Naive thymus-derived CD4-positive, alpha-beta T cell (primary cell): ENCODE data around the gene CXXC5. TPM values are rescaled to one million over a fixed set of nuclear protein-coding genes. Genes with fewer than 3 reads are reported as not detected.
"Not testable (repeated sequence)": the region's sequence is repeated elsewhere in the genome, so short reads cannot be mapped to it uniquely, and the experiment has no call there.

Experiments
- ATAC-seq: fragments of 150-1000 bp; cut with Tn5 transposase; 2 replicates; pipeline ENCODE4 v1.10.0; 2021; ENCODE audit warnings: mild to moderate bottlenecking, moderate library complexity
- CTCF ChIA-PET: fragments of 350-600 bp; sonication (Branson Sonifier 250); formaldehyde crosslinking; loops from one replicate; lab custom pipeline; 2021; ENCODE audit warnings: antibody characterized with exemption; lab: Charles Lee
- POLR2A ChIA-PET: fragments of 350-600 bp; sonication (Branson Sonifier 250); formaldehyde crosslinking; loops from one replicate; lab custom pipeline; 2021; ENCODE audit warnings: antibody characterized with exemption, inconsistent platforms; lab: Charles Lee
- DNase-seq, 9 donors: peaks; one replicate each; pipeline versions ENCODE4 v3.0.0 to v3.0.0-alpha.2; 2020 to 2022; ENCODE audit warnings: mixed read lengths in 1 of 9
- H3K27ac ChIP-seq: one replicate; pipeline ENCODE4 v1.7.0; 2013; ENCODE audit warnings: mild to moderate bottlenecking, low read depth, low read length, moderate library complexity
- H3K27me3 ChIP-seq, 2 donors: one replicate each; pipeline ENCODE4 v1.7.0; 2013; ENCODE audit warnings: low read length in 2 of 2, mild to moderate bottlenecking in 2 of 2, moderate library complexity in 2 of 2; ENCODE audit not compliant: control insufficient read depth in 2 of 2, insufficient read depth in 2 of 2
- H3K36me3 ChIP-seq, 3 experiments: 1 replicate in 2 of 3; 2 replicates in 1 of 3; pipeline ENCODE4 v1.7.0; 2013; ENCODE audit warnings: low read length in 3 of 3, mild to moderate bottlenecking in 3 of 3, moderate library complexity in 1 of 3; ENCODE audit not compliant: insufficient read depth in 3 of 3, control insufficient read depth in 2 of 3
- H3K4me1 ChIP-seq, 2 donors: one replicate each; pipeline ENCODE4 v1.7.0; 2013; ENCODE audit warnings: low read length in 2 of 2, mild to moderate bottlenecking in 2 of 2, moderate library complexity in 1 of 2; ENCODE audit not compliant: control insufficient read depth in 2 of 2, insufficient read depth in 2 of 2
- H3K4me3 ChIP-seq: 2 replicates; pipeline ENCODE4 v1.7.0; 2013; ENCODE audit warnings: mild to moderate bottlenecking, low read length
- H3K9me3 ChIP-seq, 3 experiments: 1 replicate in 2 of 3; 2 replicates in 1 of 3; pipeline ENCODE4 v1.7.0; 2013; ENCODE audit warnings: low read length in 3 of 3; ENCODE audit not compliant: control insufficient read depth in 2 of 3
- H3K27ac Mint-ChIP-seq, 9 donors: one replicate each; pipeline ENCODE4 v1.8.0; 2020 to 2022; ENCODE audit warnings: mixed read lengths in 9 of 9, mild to moderate bottlenecking in 8 of 9, moderate library complexity in 5 of 9, inconsistent platforms in 2 of 9
- H3K27me3 Mint-ChIP-seq, 5 donors: one replicate each; pipeline ENCODE4 v1.8.0; 2021 to 2022; ENCODE audit warnings: mixed read lengths in 5 of 5, mild to moderate bottlenecking in 1 of 5
- H3K36me3 Mint-ChIP-seq, 5 donors: one replicate each; pipeline ENCODE4 v1.8.0; 2020 to 2022; ENCODE audit warnings: mixed read lengths in 5 of 5, mild to moderate bottlenecking in 3 of 5, inconsistent platforms in 1 of 5
- H3K4me1 Mint-ChIP-seq, 7 donors: one replicate each; pipeline ENCODE4 v1.8.0; 2020 to 2022; ENCODE audit warnings: mixed read lengths in 7 of 7, mild to moderate bottlenecking in 3 of 7, inconsistent platforms in 1 of 7
- H3K4me3 Mint-ChIP-seq, 10 donors: one replicate each; pipeline ENCODE4 v1.8.0; 2020 to 2022; ENCODE audit warnings: mild to moderate bottlenecking in 10 of 10, mixed read lengths in 10 of 10, moderate library complexity in 6 of 10, inconsistent platforms in 2 of 10
- H3K9me3 Mint-ChIP-seq, 11 donors: one replicate each; pipeline ENCODE4 v1.8.0; 2020 to 2022; ENCODE audit warnings: mixed read lengths in 11 of 11, mild to moderate bottlenecking in 4 of 11, inconsistent platforms in 1 of 11, moderate library complexity in 1 of 11
- intact Hi-C, 2 donors: fragments of 100-400 bp; cut with micrococcal nuclease; formaldehyde crosslinking; loops; one replicate each; pipeline ENCODE4 v1.15.1; 2023
- polyA plus RNA-seq, 2 donors: library from polyadenylated mRNA; unstranded; fragments of 300-500 nt; fragmentation: Illumina TruSeq; gene quantifications; one replicate each; pipeline ENCODE4 v1.2.3, GENCODE V29; 2021
- total RNA-seq, 6 experiments: library from RNA in 5 of 6; stranded (reverse) in 5 of 6; gene quantifications; 1 replicate in 5 of 6; 2 replicates in 1 of 6; pipeline ENCODE4 v1.2.3 and lab custom pipeline; 2021 to 2026

The CXXC5 gene
- total and polyA plus RNA-seq, 7 experiments from 2014 or later: 0.73 to 21.4 (median 2.2) TPM

DNA sequence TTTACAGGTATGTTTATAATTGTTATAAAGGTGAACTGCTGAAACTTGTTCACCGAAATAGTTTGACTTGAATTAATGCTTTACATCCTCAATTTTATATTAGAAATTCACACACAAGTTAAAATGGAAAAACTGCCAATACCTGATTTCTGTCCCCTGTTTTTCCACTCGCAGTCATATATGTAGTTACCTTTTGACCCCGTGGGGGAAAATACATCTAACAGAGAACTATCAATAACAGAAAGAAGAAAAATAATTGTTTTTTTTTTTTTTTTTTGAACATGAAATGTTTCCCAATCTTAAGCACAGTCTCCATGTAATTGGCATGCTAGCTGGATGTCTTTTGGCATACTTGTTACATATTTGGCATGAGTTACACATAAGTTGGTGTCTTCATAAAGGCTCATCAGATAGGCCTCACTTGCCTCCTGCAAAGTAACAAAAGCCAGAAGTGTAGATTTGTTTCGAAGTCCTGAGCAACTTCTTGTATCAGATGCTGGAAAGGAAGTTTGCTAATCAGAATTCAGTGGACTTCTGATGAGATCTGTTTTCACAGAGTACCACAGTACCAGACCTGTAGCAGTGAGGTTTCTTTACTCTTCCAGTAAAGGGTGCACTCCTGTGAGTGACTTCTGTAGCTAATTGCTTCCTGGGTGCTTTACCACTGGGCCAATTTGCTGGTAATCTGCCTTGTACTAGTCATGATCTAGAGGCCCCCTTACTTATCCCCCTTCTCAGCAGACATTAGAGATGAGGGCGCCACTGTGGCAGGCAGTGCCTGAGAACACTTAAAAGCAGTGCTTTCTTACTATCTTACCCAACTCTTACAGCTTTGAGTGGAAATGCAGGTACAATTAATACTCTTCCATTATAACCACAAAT lies 36.2 kb upstream of the CXXC5 start:
- DNase-seq: no peak
- no peaks in the 10 kb centered on the region for H3K27me3 ChIP-seq
- ChIA-PET CTCF (interaction anchor here (0.6 to 1.4 kb wide), 3 partner anchors 11 to 189 kb away, joined by 3 to 9 read pairs (median 3); no protein-coding TSS in a partner anchor), POLR2A (interaction anchor here (1.2 kb wide), 1 partner anchor 46 kb away, joined by 3 read pairs; no protein-coding TSS in a partner anchor)
- H3K9me3 ChIP-seq: no peaks in the 10 kb centered on the region
- H3K4me3 ChIP-seq: no peak overlapping the region
- H3K4me1 ChIP-seq: peaks cover 0 to 4% of the 10 kb centered on the region in 2 donors
- Mint-ChIP-seq H3K4me1 (peaks cover 7 to 48% (median 30%) of the 10 kb centered on the region in 7 donors), H3K4me3 (no peak overlapping the region), H3K27me3 (no peaks in the 10 kb centered on the region), H3K36me3 (peaks cover 0 to 4% (median 2%) of the 10 kb centered on the region in 5 donors), H3K27ac (peak overlapping the region in 8 of 9 donors; percentile 7 to 75 (median 56)), H3K9me3 (no peaks in the 10 kb centered on the region)
- H3K27ac ChIP-seq: no peak overlapping the region
- peaks cover 0 to 23% (median 6%) of the 10 kb centered on the region in 3 experiments for H3K36me3 ChIP-seq
- intact Hi-C loops: loop anchor here (5.0 kb wide), 1 partner anchor 35 kb away; no protein-coding TSS in a partner anchor
- ATAC-seq: no peak

DNA sequence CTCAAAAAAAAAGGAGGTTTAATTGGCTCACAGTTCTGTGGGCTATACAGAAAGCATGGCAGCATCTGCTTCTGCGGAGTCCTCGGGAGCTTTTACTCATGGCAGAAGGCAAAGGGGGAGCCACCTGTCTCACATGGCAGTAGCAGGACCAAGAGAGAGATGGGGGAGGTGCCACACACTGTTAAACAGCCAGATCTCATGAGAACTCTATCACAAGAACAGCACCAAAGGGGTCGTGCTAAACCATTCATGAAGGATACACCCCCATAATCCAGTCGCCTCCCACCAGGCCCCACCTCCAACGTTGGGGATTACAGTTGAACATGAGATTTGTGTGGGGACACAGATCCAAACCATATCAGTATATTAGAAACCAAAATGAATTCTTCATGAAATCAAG lies 28.3 kb upstream of the CXXC5 start:
- Histone ChIP-seq H3K36me3 (peaks cover 4 to 68% (median 4%) of the 10 kb centered on the region in 3 experiments), H3K4me3 (no peak overlapping the region), H3K4me1 (no peaks in the 10 kb centered on the region), H3K9me3 (no peaks in the 10 kb centered on the region), H3K27ac (no peak overlapping the region), H3K27me3 (no peaks in the 10 kb centered on the region)
- Mint-ChIP-seq H3K4me3 (no peak overlapping the region), H3K27me3 (no peaks in the 10 kb centered on the region), H3K36me3 (peaks cover 0 to 41% (median 19%) of the 10 kb centered on the region in 5 donors), H3K4me1 (peaks cover 3 to 14% (median 8%) of the 10 kb centered on the region in 7 donors), H3K9me3 (no peaks in the 10 kb centered on the region), H3K27ac (peak overlapping the region in 3 of 9 donors; percentile 25 to 60 (median 54))
- DNase-seq (no peak), ATAC-seq (no peak)
- intact Hi-C loops: no loop called here
- ChIA-PET POLR2A (interaction anchor here (1.0 kb wide), 1 partner anchor 102 kb away, joined by 3 read pairs; no protein-coding TSS in a partner anchor), CTCF (interaction anchor here (0.7 to 1.8 kb wide), 2 partner anchors 12 to 145 kb away, joined by 4 to 9 read pairs; no protein-coding TSS in a partner anchor)

- ChIA-PET POLR2A (interaction anchor here (0.7 kb wide), 1 partner anchor 13 kb away, joined by 3 read pairs; no protein-coding TSS in a partner anchor), CTCF (interaction anchor here (0.6 to 0.9 kb wide), 3 partner anchors 51 to 140 kb away, joined by 3 read pairs; partner anchors contain the start of gene UBE2D2)
- H3K9me3 ChIP-seq, H3K27ac ChIP-seq, ATAC-seq, intact Hi-C loops, H3K27ac Mint-ChIP-seq, H3K4me3 ChIP-seq, H3K4me1 Mint-ChIP-seq, H3K9me3 Mint-ChIP-seq, H3K4me1 ChIP-seq, H3K4me3 Mint-ChIP-seq, H3K27me3 Mint-ChIP-seq, DNase-seq, H3K27me3 ChIP-seq: not testable (repeated sequence)
- peaks cover 10 to 79% (median 15%) of the 10 kb centered on the region in 3 experiments for H3K36me3 ChIP-seq
- peaks cover 0 to 37% (median 23%) of the 10 kb centered on the region in 5 donors for H3K36me3 Mint-ChIP-seq
These were observed 22.8 kb upstream of the CXXC5 start for GRCh38 chr5:139625398-139625797.

GRCh38 chr5:139630855-139631254 lies 17.3 kb upstream of the CXXC5 start:
- no peak overlapping the region for H3K4me3 ChIP-seq
- Mint-ChIP-seq H3K9me3 (no peaks in the 10 kb centered on the region), H3K4me3 (no peak overlapping the region), H3K4me1 (peaks cover 13 to 28% (median 21%) of the 10 kb centered on the region in 7 donors), H3K27me3 (no peaks in the 10 kb centered on the region), H3K27ac (peak overlapping the region in 4 of 9 donors; percentile 33 to 74 (median 46)), H3K36me3 (peaks cover 0 to 20% (median 12%) of the 10 kb centered on the region in 5 donors)
- H3K4me1 ChIP-seq: peaks cover 9 to 11% of the 10 kb centered on the region in 2 donors
- ChIA-PET CTCF (interaction anchor here (1.7 to 4.6 kb wide), 3 partner anchors 10 to 136 kb away, joined by 9 to 51 read pairs (median 21); no protein-coding TSS in a partner anchor), POLR2A (interaction anchor here (0.7 to 1.6 kb wide), 2 partner anchors 56 to 71 kb away, joined by 3 read pairs; no protein-coding TSS in a partner anchor)
- no peaks in the 10 kb centered on the region for H3K9me3 ChIP-seq
- no peak for ATAC-seq
- no peak overlapping the region for H3K27ac ChIP-seq
- no peak for DNase-seq
- peaks cover 6 to 38% (median 11%) of the 10 kb centered on the region in 3 experiments for H3K36me3 ChIP-seq
- intact Hi-C loops: loop anchor here (5.0 to 10.0 kb wide), 4 partner anchors 54 to 214 kb away; no protein-coding TSS in a partner anchor
- no peaks in the 10 kb centered on the region for H3K27me3 ChIP-seq

DNA sequence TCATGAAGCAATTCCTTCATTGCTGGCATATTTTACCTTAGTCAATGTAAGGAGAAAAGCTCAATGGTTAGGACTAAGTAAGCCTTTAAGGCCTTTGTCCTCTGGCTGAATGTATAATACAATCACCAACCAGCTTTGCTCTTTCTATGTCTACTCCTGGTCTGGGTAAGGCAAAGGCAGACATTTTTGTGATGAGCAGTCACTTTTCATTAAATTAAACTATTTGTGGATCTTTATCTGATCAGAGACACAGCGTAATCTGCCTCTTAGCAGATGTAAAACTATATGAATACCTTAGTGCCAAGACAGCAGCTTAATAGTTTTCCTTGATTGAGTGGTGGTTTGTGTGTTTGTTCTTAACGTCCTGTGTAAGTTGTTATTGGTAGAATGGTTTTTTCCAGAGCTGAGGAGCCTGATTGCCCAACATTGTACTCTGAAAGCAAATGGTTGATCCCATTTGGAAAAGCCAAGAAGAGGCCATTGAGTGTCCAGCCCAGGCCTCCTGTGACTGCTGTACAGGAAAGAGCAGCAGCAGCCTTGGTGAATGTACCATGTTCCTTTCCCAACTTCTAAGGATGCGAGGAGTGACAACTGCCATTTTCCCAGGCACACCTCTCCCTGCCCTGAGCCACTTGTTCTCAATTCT lies 16.5 kb upstream of the CXXC5 start:
- Histone ChIP-seq H3K27me3 (no peaks in the 10 kb centered on the region), H3K36me3 (peaks cover 6 to 30% (median 11%) of the 10 kb centered on the region in 3 experiments), H3K4me1 (peaks cover 17 to 19% of the 10 kb centered on the region in 2 donors), H3K27ac (no peak overlapping the region), H3K9me3 (no peaks in the 10 kb centered on the region), H3K4me3 (no peak overlapping the region)
- Mint-ChIP-seq H3K9me3 (no peaks in the 10 kb centered on the region), H3K27ac (peak overlapping the region in 1 of 9 donors; percentile 32), H3K27me3 (peaks cover 0 to under 1% (median 0%) of the 10 kb centered on the region in 5 donors), H3K4me1 (peaks cover 21 to 36% (median 29%) of the 10 kb centered on the region in 7 donors), H3K4me3 (no peak overlapping the region), H3K36me3 (peaks cover 0 to 20% (median 12%) of the 10 kb centered on the region in 5 donors)
- ATAC-seq: no peak
- CTCF ChIA-PET: interaction anchor here (0.7 to 4.6 kb wide), 10 partner anchors 11 to 135 kb away, joined by 3 to 51 read pairs (median 8); no protein-coding TSS in a partner anchor
- DNase-seq: no peak
- POLR2A ChIA-PET: interaction anchor here (0.7 to 1.6 kb wide), 4 partner anchors 56 to 72 kb away, joined by 3 read pairs; no protein-coding TSS in a partner anchor
- intact Hi-C loops: loop anchor here (2.0 to 10.0 kb wide), 7 partner anchors 17 to 213 kb away; partner anchors contain the start of gene CXXC5 (in 1 of the 2)
